GM18519 (cell line): ENCODE data around the gene ENO2.
"Not testable (repeated sequence)": the region's sequence is repeated elsewhere in the genome, so short reads cannot be mapped to it uniquely, and the experiment has no call there.

Experiments used
- ATAC-seq: cut with Tn5 transposase; IDR thresholded peaks from one replicate; pipeline ENCODE4 v1.9.1; 2021; ENCODE audit warnings: mild to moderate bottlenecking, moderate library complexity; ENCODE audit not compliant: unreplicated experiment, low FRiP score

Gene ENO2

GRCh38 chr12:6914246-6914946, at the start of gene ENO2:
Gene ENO2, plus strand, starts transcription at chr12:6914580. Its CDS starts 1,253 bp downstream, at chr12:6915833.
- ATAC-seq, result no peak

- not testable (repeated sequence) for ATAC-seq
Observed at GRCh38 chr12:6865307-6865706, 49.1 kb upstream of the ENO2 start.

GRCh38 chr12:6866163-6866919, 48.0 kb upstream of the ENO2 start:
- ATAC-seq, result no peak

- no peak for ATAC-seq
Observed at GRCh38 chr12:6866920-6867412, 47.4 kb upstream of the ENO2 start.

- ATAC-seq, result peak; percentile 28
Observed at GRCh38 chr12:6867413-6868210, 46.8 kb upstream of the ENO2 start, which contains the start of gene TPI1. Gene TPI1, plus strand, starts transcription at chr12:6867531. Its CDS starts 36 bp downstream, at chr12:6867567.

GRCh38 chr12:6868211-6869048, 46.0 kb upstream of the ENO2 start:
- no peak for ATAC-seq

GRCh38 chr12:6869049-6870021, 45.0 kb upstream of the ENO2 start:
- no peak for ATAC-seq

- not testable (repeated sequence) for ATAC-seq
Observed at GRCh38 chr12:6870304-6870703, 44.1 kb upstream of the ENO2 start.

- no peak for ATAC-seq
Observed at GRCh38 chr12:6871052-6871957, 43.1 kb upstream of the ENO2 start.

- ATAC-seq, result no peak
Observed at GRCh38 chr12:6872073-6873048, 42.0 kb upstream of the ENO2 start.

- ATAC-seq, result peak; percentile 62
Observed at GRCh38 chr12:6873094-6874014, 41.0 kb upstream of the ENO2 start, which contains the start of gene SPSB2. Gene SPSB2, minus strand, starts transcription at chr12:6873303. Its CDS starts 402 bp downstream, at chr12:6872901.

GRCh38 chr12:6874015-6874368, 40.4 kb upstream of the ENO2 start:
- not testable (repeated sequence) for ATAC-seq

- ATAC-seq, result not testable (repeated sequence)
Observed at GRCh38 chr12:6879824-6880223, 34.6 kb upstream of the ENO2 start.

- no peak for ATAC-seq
Observed at GRCh38 chr12:6883252-6883651, 31.1 kb upstream of the ENO2 start.

GRCh38 chr12:6883683-6884082, 30.7 kb upstream of the ENO2 start:
- ATAC-seq, result no peak
